HepG2 (cell line): ENCODE measurements around the gene TRRAP. TPM values are rescaled to one million over a fixed set of nuclear protein-coding genes. Genes with fewer than 3 reads are reported as not detected.

Experiments
- ATAC-seq: fragments of 200-7000 bp; cut with Tn5 transposase; 3 replicates; pipeline ENCODE4 v1.9.1; 2020; ENCODE audit warnings: mild to moderate bottlenecking, moderate library complexity
- BruUV-seq: library from RNA; stranded (reverse); fragments of 400-500 nt; replicated peaks from 2 replicates; lab custom pipeline; 2021; lab: Mats Ljungman, UMichigan
- CTCF ChIA-PET: fragments of 300-600 bp; formaldehyde crosslinking; extraction: SDS; loops from one replicate; lab custom pipeline; 2021; ENCODE audit warnings: low total read pairs, inconsistent platforms, low intra/inter-chr PET ratio; lab: Yijun Ruan, JAX
- POLR2A ChIA-PET: fragments of 350-600 bp; sonication (Branson Sonifier 250); formaldehyde crosslinking; loops from one replicate; lab custom pipeline; 2020; ENCODE audit warnings: antibody characterized with exemption, inconsistent platforms; lab: Yijun Ruan, JAX
- DNase-seq: peaks from one replicate; pipeline ENCODE4 v3.0.0-alpha.2; 2015; ENCODE audit warnings: low spot score
- FAIRE-seq: peaks from 3 replicates; lab custom pipeline; 2011; peaks lifted over from hg19 to GRCh38; lab: Jason Lieb, UNC
- H2AFZ ChIP-seq: one replicate; pipeline ENCODE4 v1.6.1; 2011; ENCODE audit warnings: low read length, inconsistent platforms
- H3K27ac ChIP-seq: fragments of 300-600 bp; 3 replicates; pipeline ENCODE4 v1.8.0; 2011; ENCODE audit warnings: mixed run types, mild to moderate bottlenecking, mixed read lengths, low read length, inconsistent platforms; ENCODE audit not compliant: insufficient read depth; ENCODE audit errors: extremely low read length
- H3K27me3 ChIP-seq, 2 experiments: fragments of 200-600 bp in 1 of 2; 2 replicates in 1 of 2; 3 replicates in 1 of 2; pipeline versions ENCODE4 v1.6.0 to v1.8.0; 2011; ENCODE audit warnings: low read length in 2 of 2, mild to moderate bottlenecking in 2 of 2, moderate library complexity in 2 of 2, inconsistent platforms in 1 of 2; ENCODE audit not compliant: insufficient read depth in 2 of 2, control insufficient read depth in 1 of 2
- H3K36me3 ChIP-seq, 2 experiments: fragments of 200-600 bp in 1 of 2; replicated peaks in 1 of 2; 2 replicates in 1 of 2; 3 replicates in 1 of 2; pipeline versions ENCODE4 v1.5.1 to v1.8.0; 2011; ENCODE audit warnings: low read length in 2 of 2, inconsistent platforms in 1 of 2; ENCODE audit not compliant: insufficient read depth in 2 of 2, control insufficient read depth in 1 of 2
- H3K4me1 ChIP-seq: 2 replicates; pipeline ENCODE4 v1.5.1; 2012; ENCODE audit warnings: low read length, inconsistent platforms; ENCODE audit not compliant: insufficient read depth
- H3K4me2 ChIP-seq: 2 replicates; pipeline ENCODE4 v1.6.0; 2011; ENCODE audit warnings: low read depth, low read length, inconsistent platforms
- H3K4me3 ChIP-seq, 3 experiments: fragments of 200-600 bp in 1 of 3; sonication (generic), shearing (Covaris generic) in 1 of 3; replicated peaks in 1 of 3; 2 replicates each; pipeline ENCODE4 v1.5.1; 2011 to 2016; ENCODE audit warnings: low read length in 3 of 3, inconsistent platforms in 2 of 3, low read depth in 2 of 3, mild to moderate bottlenecking in 2 of 3, control low read depth in 1 of 3, mixed read lengths in 1 of 3; ENCODE audit not compliant: insufficient read depth in 1 of 3
- H3K79me2 ChIP-seq: one replicate; pipeline ENCODE4 v1.6.1; 2011; ENCODE audit warnings: low read length, inconsistent platforms; ENCODE audit not compliant: insufficient read depth
- H3K9ac ChIP-seq: 2 replicates; pipeline ENCODE4 v1.6.0; 2011; ENCODE audit warnings: mild to moderate bottlenecking, low read depth, low read length, inconsistent platforms; ENCODE audit not compliant: insufficient read depth
- H3K9me3 ChIP-seq: 2 replicates; pipeline ENCODE4 v1.5.1; 2012; ENCODE audit warnings: mild to moderate bottlenecking, low read length
- H4K20me1 ChIP-seq: 2 replicates; pipeline ENCODE4 v1.6.0; 2011; ENCODE audit warnings: inconsistent platforms, mild to moderate bottlenecking, low read length, moderate library complexity; ENCODE audit not compliant: insufficient read depth
- JUNB ChIP-seq: sonication (generic); formaldehyde crosslinking; IDR thresholded peaks from 2 replicates; pipeline ENCODE4 v1.8.0; 2022; ENCODE audit warnings: missing genetic modification reagents, mild to moderate bottlenecking, borderline replicate concordance
- RXRB ChIP-seq: IDR thresholded peaks from 2 replicates; pipeline ENCODE4 v1.6.1; 2016; ENCODE audit warnings: borderline replicate concordance, missing genetic modification reagents, missing compliant biosample characterization
- TMF1 ChIP-seq: sonication (generic); formaldehyde crosslinking; IDR thresholded peaks from 2 replicates; pipeline ENCODE4 v1.8.1; 2022; ENCODE audit warnings: low read depth, missing genetic modification reagents
- ZNF724P ChIP-seq: sonication (generic); formaldehyde crosslinking; IDR thresholded peaks from 2 replicates; pipeline ENCODE4 v1.8.0; 2022; ENCODE audit warnings: missing genetic modification reagents, borderline replicate concordance
- WGBS: methylation state at CpG from one replicate; pipeline ENCODE4 v1.1.6; 2017; ENCODE audit warnings: low lambda C conversion rate; 5-methylcytosine and 5-hydroxymethylcytosine counted together
- in situ Hi-C: cut with HindIII; loops from 2 replicates; pipeline ENCODE4 v1.10.0; 2017; ENCODE audit warnings: low pct_unique_long_range_greater_than_20kb; ENCODE audit not compliant: extremely low pct_ligation_motif_present
- intact Hi-C: fragments of 100-400 bp; cut with micrococcal nuclease; formaldehyde crosslinking; loops from one replicate; pipeline ENCODE4 v1.10.0; 2022; ENCODE audit not compliant: unreplicated experiment
- polyA plus RNA-seq, 8 experiments: library from polyadenylated mRNA; depleted of rRNA in 3 of 8; stranded (reverse) in 7 of 8; unstranded in 1 of 8; fragments of >200 nt; fragmentation: Illumina TruSeq in 4 of 8; extraction: Trizol in 4 of 8; gene quantifications; 2 replicates each; pipeline versions ENCODE4 v1.2.1 to v1.2.3, GENCODE V29; 2011 to 2016; ENCODE audit warnings: low read depth in 4 of 8, missing spikeins in 1 of 8, mixed read lengths in 1 of 8; ENCODE audit not compliant: insufficient read depth in 1 of 8
- total RNA-seq, 5 experiments: library from RNA; depleted of rRNA; stranded (reverse); fragments of >200 nt; fragmentation: Illumina TruSeq; extraction: Trizol; gene quantifications; 2 replicates each; pipeline ENCODE4 v1.2.3, GENCODE V29; 2016; ENCODE audit warnings: low read depth in 1 of 5
- TF ChIP-seq, protein P1 (sequence below): sonication (generic); formaldehyde crosslinking; IDR thresholded peaks from 2 replicates; pipeline ENCODE4 v1.4.0; 2020; ENCODE audit warnings: missing genetic modification reagents
- TF ChIP-seq, protein P2 (sequence below): sonication (generic); formaldehyde crosslinking; IDR thresholded peaks from 2 replicates; pipeline ENCODE4 v1.8.0; 2023; ENCODE audit warnings: mild to moderate bottlenecking, missing genetic modification reagents

The TRRAP gene
- total and polyA plus RNA-seq, 2 of the 13 experiments (the other 11 are each of a cell fraction or from before 2014, with no cell fraction given), result 8.6 to 10.5 TPM

DNA sequence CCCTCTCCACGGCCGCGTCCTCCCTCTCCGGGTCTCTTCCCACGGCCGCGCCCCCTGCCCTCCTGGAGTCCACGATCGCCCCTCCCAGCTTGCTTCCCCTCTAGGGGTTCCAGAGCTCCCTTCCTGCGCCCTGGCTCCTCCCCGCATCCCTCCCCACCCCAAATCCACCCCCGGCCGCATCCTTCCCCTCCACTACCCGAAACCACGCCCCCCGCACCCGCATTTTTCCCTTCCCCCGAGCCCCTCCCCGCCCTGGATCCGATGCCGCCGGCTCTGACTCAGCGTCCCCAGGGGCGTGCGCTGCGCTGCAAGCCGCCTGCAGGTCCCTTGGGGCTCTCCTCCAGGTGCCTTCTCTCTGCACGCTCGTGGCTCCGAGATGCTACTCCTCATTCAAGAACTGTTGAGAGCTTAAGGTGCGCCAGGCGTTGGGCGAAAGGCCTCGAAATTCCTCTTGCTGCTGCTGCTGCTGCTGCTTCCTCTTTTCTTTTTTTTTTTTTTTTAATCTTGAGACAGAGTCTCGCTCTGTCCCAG, 8.1 kb upstream of the TRRAP start:
- no peaks in the 10 kb centered on the region for H3K79me2 ChIP-seq
- H3K9me3 ChIP-seq, result no peaks in the 10 kb centered on the region
- peaks cover 42% of the 10 kb centered on the region for H3K4me1 ChIP-seq
- no TSS peak for BruUV-seq
- DNase-seq (no peak), FAIRE-seq (no peak), ATAC-seq (no peak)
- no peak overlapping the region for H3K9ac ChIP-seq
- ChIA-PET CTCF (no interaction called here), POLR2A (no interaction called here)
- H2AFZ ChIP-seq, result no peak overlapping the region
- in situ Hi-C loops (no loop called here), intact Hi-C loops (no loop called here)
- TF ChIP-seq RXRB (CRISPR knock-in tag) (no peak), JUNB (no peak), TMF1 (CRISPR knock-in tag) (no peak), ZNF724P (CRISPR knock-in tag) (no peak)
- TF ChIP-seq, protein P1, sequence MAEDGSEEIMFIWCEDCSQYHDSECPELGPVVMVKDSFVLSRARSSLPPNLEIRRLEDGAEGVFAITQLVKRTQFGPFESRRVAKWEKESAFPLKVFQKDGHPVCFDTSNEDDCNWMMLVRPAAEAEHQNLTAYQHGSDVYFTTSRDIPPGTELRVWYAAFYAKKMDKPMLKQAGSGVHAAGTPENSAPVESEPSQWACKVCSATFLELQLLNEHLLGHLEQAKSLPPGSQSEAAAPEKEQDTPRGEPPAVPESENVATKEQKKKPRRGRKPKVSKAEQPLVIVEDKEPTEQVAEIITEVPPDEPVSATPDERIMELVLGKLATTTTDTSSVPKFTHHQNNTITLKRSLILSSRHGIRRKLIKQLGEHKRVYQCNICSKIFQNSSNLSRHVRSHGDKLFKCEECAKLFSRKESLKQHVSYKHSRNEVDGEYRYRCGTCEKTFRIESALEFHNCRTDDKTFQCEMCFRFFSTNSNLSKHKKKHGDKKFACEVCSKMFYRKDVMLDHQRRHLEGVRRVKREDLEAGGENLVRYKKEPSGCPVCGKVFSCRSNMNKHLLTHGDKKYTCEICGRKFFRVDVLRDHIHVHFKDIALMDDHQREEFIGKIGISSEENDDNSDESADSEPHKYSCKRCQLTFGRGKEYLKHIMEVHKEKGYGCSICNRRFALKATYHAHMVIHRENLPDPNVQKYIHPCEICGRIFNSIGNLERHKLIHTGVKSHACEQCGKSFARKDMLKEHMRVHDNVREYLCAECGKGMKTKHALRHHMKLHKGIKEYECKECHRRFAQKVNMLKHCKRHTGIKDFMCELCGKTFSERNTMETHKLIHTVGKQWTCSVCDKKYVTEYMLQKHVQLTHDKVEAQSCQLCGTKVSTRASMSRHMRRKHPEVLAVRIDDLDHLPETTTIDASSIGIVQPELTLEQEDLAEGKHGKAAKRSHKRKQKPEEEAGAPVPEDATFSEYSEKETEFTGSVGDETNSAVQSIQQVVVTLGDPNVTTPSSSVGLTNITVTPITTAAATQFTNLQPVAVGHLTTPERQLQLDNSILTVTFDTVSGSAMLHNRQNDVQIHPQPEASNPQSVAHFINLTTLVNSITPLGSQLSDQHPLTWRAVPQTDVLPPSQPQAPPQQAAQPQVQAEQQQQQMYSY (CRISPR knock-in tag), result no peak
- TF ChIP-seq, protein P2, sequence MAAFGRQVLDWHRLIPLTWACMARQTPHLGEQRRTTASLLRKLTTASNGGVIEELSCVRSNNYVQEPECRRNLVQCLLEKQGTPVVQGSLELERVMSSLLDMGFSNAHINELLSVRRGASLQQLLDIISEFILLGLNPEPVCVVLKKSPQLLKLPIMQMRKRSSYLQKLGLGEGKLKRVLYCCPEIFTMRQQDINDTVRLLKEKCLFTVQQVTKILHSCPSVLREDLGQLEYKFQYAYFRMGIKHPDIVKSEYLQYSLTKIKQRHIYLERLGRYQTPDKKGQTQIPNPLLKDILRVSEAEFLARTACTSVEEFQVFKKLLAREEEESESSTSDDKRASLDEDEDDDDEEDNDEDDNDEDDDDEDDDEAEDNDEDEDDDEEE (CRISPR knock-in tag), result no peak
- peak overlapping the region in 1 of 3 experiments; percentile 48; a peak in 1 of 6 replicates for H3K4me3 ChIP-seq
- peak overlapping the region; percentile 47; the same call in 1 of the 2 replicates for H3K4me2 ChIP-seq
- no peaks in the 10 kb centered on the region for H4K20me1 ChIP-seq
- H3K27me3 ChIP-seq, result peaks cover 5 to 28% of the 10 kb centered on the region in 2 experiments
- 21% methylated on average over 24 of the region's 35 CpGs for WGBS
- H3K36me3 ChIP-seq, result no peaks in the 10 kb centered on the region
- H3K27ac ChIP-seq, result no peak overlapping the region
